K562 (cell line): Measurements from ENCODE around the gene TRIM25. TPM values are rescaled to one million over a fixed set of nuclear protein-coding genes. Genes with fewer than 3 reads are reported as not detected.
A peak's percentile ranks its signal among the peaks of the same experiment; 100 is the strongest.

Source experiments
- ASH1L ChIP-seq: fragments of 450-650 bp; IDR thresholded peaks from 2 replicates; pipeline ENCODE4 v1.6.1; 2018; ENCODE audit warnings: borderline replicate concordance, mild to moderate bottlenecking, low read depth; ENCODE audit not compliant: partially characterized antibody
- BCOR ChIP-seq: fragments of 450-650 bp; IDR thresholded peaks from 2 replicates; pipeline ENCODE4 v1.6.1; 2016
- CBX5 ChIP-seq: IDR thresholded peaks from 2 replicates; pipeline ENCODE4 v1.6.1; 2014; ENCODE audit warnings: low read depth, borderline replicate concordance
- DMBX1 ChIP-seq: fragments of 250-450 bp; sonication (Bioruptor Pico); IDR thresholded peaks from 2 replicates; pipeline ENCODE4 v1.8.0; 2022; ENCODE audit warnings: inconsistent platforms, mild to moderate bottlenecking, moderate library complexity, borderline replicate concordance
- EHMT2 ChIP-seq: fragments of 450-650 bp; IDR thresholded peaks from 2 replicates; pipeline ENCODE4 v1.6.1; 2018; ENCODE audit warnings: antibody characterized with exemption
- ESRRA ChIP-seq: fragments of 450-650 bp; IDR thresholded peaks from 2 replicates; pipeline ENCODE4 v1.6.1; 2014; ENCODE audit warnings: low read depth, mild to moderate bottlenecking, moderate library complexity, borderline replicate concordance
- HCFC1 ChIP-seq: IDR thresholded peaks from 2 replicates; pipeline ENCODE4 v1.6.1; 2012; ENCODE audit warnings: low read depth, low read length, improper control_type of control experiment
- HNRNPL ChIP-seq: fragments of 200-400 bp; formaldehyde crosslinking; IDR thresholded peaks from 2 replicates; pipeline ENCODE4 v1.6.1; 2017; ENCODE audit warnings: low read depth, mild to moderate bottlenecking, low read length
- KDM2B ChIP-seq: fragments of 250-450 bp; sonication (Bioruptor Pico); IDR thresholded peaks from 2 replicates; pipeline ENCODE4 v1.8.0; 2021; ENCODE audit warnings: mild to moderate bottlenecking, moderate library complexity
- MAFF ChIP-seq: IDR thresholded peaks from 2 replicates; pipeline ENCODE4 v1.6.1; 2012; ENCODE audit warnings: low read length, improper control_type of control experiment
- MTA1 ChIP-seq: fragments of 450-650 bp; IDR thresholded peaks from 2 replicates; pipeline ENCODE4 v1.6.1; 2017; ENCODE audit warnings: borderline replicate concordance
- NFE2 ChIP-seq: IDR thresholded peaks from 2 replicates; pipeline ENCODE4 v1.6.1; 2014; ENCODE audit warnings: antibody characterized with exemption, low read depth
- NR2C2 ChIP-seq, 2 experiments: fragments of 200-800 bp in 1 of 2; sonication (Bioruptor generic) in 1 of 2; sonication (generic) in 1 of 2; formaldehyde crosslinking in 1 of 2; IDR thresholded peaks; 2 replicates each; pipeline versions ENCODE4 v1.6.1 to v1.8.0; 2016 to 2022; ENCODE audit warnings: mild to moderate bottlenecking in 1 of 2, missing compliant biosample characterization in 1 of 2, missing genetic modification characterization in 1 of 2, missing genetic modification reagents in 1 of 2
- RUNX1 ChIP-seq: sonication (generic); IDR thresholded peaks from 2 replicates; pipeline ENCODE4 v1.6.1; 2016; ENCODE audit warnings: antibody characterized with exemption, low read depth
- SIN3A ChIP-seq, 2 experiments: fragments of 150-350 bp in 1 of 2; IDR thresholded peaks; 2 replicates each; pipeline ENCODE4 v1.6.1; 2011 to 2016; ENCODE audit warnings: borderline replicate concordance in 2 of 2, low read depth in 2 of 2, low read length in 2 of 2, mild to moderate bottlenecking in 2 of 2, moderate library complexity in 2 of 2; ENCODE audit not compliant: control insufficient read depth in 1 of 2
- XRCC5 ChIP-seq: fragments of 200-400 bp; formaldehyde crosslinking; IDR thresholded peaks from 2 replicates; pipeline ENCODE4 v1.6.1; 2017; ENCODE audit warnings: low read depth, mild to moderate bottlenecking, low read length
- ZNF174 ChIP-seq: fragments of 250-450 bp; sonication (Bioruptor Pico); IDR thresholded peaks from 2 replicates; pipeline ENCODE4 v1.4.0; 2020; ENCODE audit warnings: mild to moderate bottlenecking
- ZNF324 ChIP-seq: fragments of 250-450 bp; sonication (Bioruptor Pico); IDR thresholded peaks from 2 replicates; pipeline ENCODE4 v1.4.0; 2020; ENCODE audit warnings: mild to moderate bottlenecking
- ZNF347 ChIP-seq: fragments of 450-650 bp; formaldehyde crosslinking; IDR thresholded peaks from 2 replicates; pipeline ENCODE4 v1.4.0; 2020; ENCODE audit warnings: low read depth, mild to moderate bottlenecking, moderate library complexity
- polyA plus RNA-seq, 8 experiments: library from polyadenylated mRNA; depleted of rRNA in 4 of 8; stranded (reverse) in 5 of 8; unstranded in 3 of 8; fragments of >200 nt; fragmentation: Nextera tagmentation in 2 of 8; fragmentation: Illumina TruSeq in 1 of 8; extraction: Ambion mirVana in 2 of 8; extraction: Trizol in 1 of 8; gene quantifications; 2 replicates each; pipeline versions ENCODE4 v1.2.1 to v1.2.3, GENCODE V29; 2011 to 2014; ENCODE audit warnings: inconsistent platforms in 1 of 8, missing spikeins in 1 of 8
- total RNA-seq, 7 experiments: library from RNA; depleted of rRNA in 6 of 7; stranded (reverse); fragments of >200 nt in 6 of 7; fragmentation: Illumina TruSeq in 2 of 7; extraction: Trizol in 2 of 7; gene quantifications; 2 replicates each; pipeline versions ENCODE4 v1.2.1 to v1.2.3, GENCODE V29; 2011 to 2021; ENCODE audit warnings: low replicate concordance in 1 of 7
- TF ChIP-seq, protein P1 (sequence below): fragments of 450-650 bp; IDR thresholded peaks from 2 replicates; pipeline ENCODE4 v1.6.1; 2017; ENCODE audit warnings: antibody characterized with exemption, mild to moderate bottlenecking
- TF ChIP-seq, protein P2 (sequence below): IDR thresholded peaks from 2 replicates; pipeline ENCODE4 v1.6.1; 2011; ENCODE audit not compliant: insufficient read length; ENCODE audit errors: extremely low read depth
- TF ChIP-seq, protein P3 (sequence below): fragments of 250-450 bp; sonication (Bioruptor Pico); IDR thresholded peaks from 2 replicates; pipeline ENCODE4 v1.5.1; 2021; ENCODE audit warnings: mild to moderate bottlenecking
- TF ChIP-seq, protein P4 (sequence below): fragments of 450-650 bp; IDR thresholded peaks from 2 replicates; pipeline ENCODE4 v1.6.1; 2017; ENCODE audit warnings: mild to moderate bottlenecking, moderate library complexity

The TRIM25 gene
- total and polyA plus RNA-seq, 9 of the 15 experiments (the other 6 are each of a cell fraction or from before 2014, with no cell fraction given), result 5.9 to 49.5 (median 24.5) TPM

DNA sequence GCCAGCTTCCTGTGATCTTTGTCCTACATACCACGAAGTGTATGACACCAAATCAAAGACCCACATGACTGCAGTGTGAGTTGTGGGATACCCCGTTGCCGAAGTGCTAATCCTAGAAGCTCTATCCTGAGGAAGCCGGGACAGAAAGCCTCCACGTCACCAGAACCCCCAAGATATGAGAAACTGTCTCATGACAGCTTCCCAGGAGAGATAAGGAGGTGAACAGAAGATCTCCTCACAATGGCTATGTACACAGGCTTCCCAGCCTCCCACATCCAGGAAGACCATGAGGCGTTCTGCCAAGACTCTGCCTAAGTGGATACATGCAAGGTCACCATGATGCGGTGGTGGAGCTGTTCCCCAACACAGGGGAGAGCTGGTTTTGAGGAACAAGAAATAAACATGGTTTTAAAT lies 37.1 kb downstream of the TRIM25 start (continued):
- TF ChIP-seq, protein P1, sequence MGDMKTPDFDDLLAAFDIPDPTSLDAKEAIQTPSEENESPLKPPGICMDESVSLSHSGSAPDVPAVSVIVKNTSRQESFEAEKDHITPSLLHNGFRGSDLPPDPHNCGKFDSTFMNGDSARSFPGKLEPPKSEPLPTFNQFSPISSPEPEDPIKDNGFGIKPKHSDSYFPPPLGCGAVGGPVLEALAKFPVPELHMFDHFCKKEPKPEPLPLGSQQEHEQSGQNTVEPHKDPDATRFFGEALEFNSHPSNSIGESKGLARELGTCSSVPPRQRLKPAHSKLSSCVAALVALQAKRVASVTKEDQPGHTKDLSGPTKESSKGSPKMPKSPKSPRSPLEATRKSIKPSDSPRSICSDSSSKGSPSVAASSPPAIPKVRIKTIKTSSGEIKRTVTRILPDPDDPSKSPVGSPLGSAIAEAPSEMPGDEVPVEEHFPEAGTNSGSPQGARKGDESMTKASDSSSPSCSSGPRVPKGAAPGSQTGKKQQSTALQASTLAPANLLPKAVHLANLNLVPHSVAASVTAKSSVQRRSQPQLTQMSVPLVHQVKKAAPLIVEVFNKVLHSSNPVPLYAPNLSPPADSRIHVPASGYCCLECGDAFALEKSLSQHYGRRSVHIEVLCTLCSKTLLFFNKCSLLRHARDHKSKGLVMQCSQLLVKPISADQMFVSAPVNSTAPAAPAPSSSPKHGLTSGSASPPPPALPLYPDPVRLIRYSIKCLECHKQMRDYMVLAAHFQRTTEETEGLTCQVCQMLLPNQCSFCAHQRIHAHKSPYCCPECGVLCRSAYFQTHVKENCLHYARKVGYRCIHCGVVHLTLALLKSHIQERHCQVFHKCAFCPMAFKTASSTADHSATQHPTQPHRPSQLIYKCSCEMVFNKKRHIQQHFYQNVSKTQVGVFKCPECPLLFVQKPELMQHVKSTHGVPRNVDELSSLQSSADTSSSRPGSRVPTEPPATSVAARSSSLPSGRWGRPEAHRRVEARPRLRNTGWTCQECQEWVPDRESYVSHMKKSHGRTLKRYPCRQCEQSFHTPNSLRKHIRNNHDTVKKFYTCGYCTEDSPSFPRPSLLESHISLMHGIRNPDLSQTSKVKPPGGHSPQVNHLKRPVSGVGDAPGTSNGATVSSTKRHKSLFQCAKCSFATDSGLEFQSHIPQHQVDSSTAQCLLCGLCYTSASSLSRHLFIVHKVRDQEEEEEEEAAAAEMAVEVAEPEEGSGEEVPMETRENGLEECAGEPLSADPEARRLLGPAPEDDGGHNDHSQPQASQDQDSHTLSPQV, result peak; percentile 42; the same call in 1 of the 2 replicates
- no peak for TF ChIP-seq RUNX1
- no peak for TF ChIP-seq XRCC5
- TF ChIP-seq, protein P2, sequence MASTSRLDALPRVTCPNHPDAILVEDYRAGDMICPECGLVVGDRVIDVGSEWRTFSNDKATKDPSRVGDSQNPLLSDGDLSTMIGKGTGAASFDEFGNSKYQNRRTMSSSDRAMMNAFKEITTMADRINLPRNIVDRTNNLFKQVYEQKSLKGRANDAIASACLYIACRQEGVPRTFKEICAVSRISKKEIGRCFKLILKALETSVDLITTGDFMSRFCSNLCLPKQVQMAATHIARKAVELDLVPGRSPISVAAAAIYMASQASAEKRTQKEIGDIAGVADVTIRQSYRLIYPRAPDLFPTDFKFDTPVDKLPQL, result no peak
- TF ChIP-seq CBX5, result no peak
- TF ChIP-seq HNRNPL, result no peak
- no peak for TF ChIP-seq BCOR
- no peak for TF ChIP-seq NR2C2 (CRISPR knock-in tag; IDR thresholded peaks at IDR 0.05)
- peak; percentile 58; the same call in 1 of the 2 replicates for TF ChIP-seq NR2C2 (tag; IDR thresholded peaks at IDR 0.05)
- TF ChIP-seq, protein P3, sequence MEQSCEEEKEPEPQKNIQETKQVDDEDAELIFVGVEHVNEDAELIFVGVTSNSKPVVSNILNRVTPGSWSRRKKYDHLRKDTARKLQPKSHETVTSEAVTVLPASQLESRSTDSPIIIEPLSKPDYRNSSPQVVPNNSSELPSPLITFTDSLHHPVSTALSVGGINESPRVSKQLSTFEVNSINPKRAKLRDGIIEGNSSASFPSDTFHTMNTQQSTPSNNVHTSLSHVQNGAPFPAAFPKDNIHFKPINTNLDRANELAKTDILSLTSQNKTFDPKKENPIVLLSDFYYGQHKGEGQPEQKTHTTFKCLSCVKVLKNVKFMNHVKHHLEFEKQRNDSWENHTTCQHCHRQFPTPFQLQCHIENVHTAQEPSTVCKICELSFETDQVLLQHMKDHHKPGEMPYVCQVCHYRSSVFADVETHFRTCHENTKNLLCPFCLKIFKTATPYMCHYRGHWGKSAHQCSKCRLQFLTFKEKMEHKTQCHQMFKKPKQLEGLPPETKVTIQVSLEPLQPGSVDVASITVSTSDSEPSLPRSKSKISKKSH (CRISPR knock-in tag), result no peak
- TF ChIP-seq, protein P4, sequence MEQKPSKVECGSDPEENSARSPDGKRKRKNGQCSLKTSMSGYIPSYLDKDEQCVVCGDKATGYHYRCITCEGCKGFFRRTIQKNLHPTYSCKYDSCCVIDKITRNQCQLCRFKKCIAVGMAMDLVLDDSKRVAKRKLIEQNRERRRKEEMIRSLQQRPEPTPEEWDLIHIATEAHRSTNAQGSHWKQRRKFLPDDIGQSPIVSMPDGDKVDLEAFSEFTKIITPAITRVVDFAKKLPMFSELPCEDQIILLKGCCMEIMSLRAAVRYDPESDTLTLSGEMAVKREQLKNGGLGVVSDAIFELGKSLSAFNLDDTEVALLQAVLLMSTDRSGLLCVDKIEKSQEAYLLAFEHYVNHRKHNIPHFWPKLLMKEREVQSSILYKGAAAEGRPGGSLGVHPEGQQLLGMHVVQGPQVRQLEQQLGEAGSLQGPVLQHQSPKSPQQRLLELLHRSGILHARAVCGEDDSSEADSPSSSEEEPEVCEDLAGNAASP, result no peak
- no peak for TF ChIP-seq ZNF324 (CRISPR knock-in tag)
- TF ChIP-seq ZNF347 (CRISPR knock-in tag), result no peak
- no peak for TF ChIP-seq MTA1
- TF ChIP-seq SIN3A (IDR thresholded peaks at IDR 0.05; ENCODE audit: borderline replicate concordance in 2 of 2, control insufficient read depth in 1 of 2, low read depth in 2 of 2, low read length in 2 of 2), result no peak
- TF ChIP-seq DMBX1 (CRISPR knock-in tag), result peak; percentile 42; the same call in 1 of the 2 replicates
- TF ChIP-seq ESRRA, result 0 out of 2 replicates have a peak, but pooled peaks have one; percentile 49
- TF ChIP-seq MAFF, result no peak; the same call in 1 of the 2 replicates
- TF ChIP-seq ASH1L, result no peak
- TF ChIP-seq EHMT2, result peak; percentile 60; the same call in 1 of the 2 replicates
- TF ChIP-seq NFE2, result peak; percentile 39
- TF ChIP-seq HCFC1, result no peak
- TF ChIP-seq KDM2B (CRISPR knock-in tag), result no peak
- TF ChIP-seq ZNF174 (CRISPR knock-in tag), result no peak
